ENCODE results near the gene NCOR1.

Gene NCOR1

DNA sequence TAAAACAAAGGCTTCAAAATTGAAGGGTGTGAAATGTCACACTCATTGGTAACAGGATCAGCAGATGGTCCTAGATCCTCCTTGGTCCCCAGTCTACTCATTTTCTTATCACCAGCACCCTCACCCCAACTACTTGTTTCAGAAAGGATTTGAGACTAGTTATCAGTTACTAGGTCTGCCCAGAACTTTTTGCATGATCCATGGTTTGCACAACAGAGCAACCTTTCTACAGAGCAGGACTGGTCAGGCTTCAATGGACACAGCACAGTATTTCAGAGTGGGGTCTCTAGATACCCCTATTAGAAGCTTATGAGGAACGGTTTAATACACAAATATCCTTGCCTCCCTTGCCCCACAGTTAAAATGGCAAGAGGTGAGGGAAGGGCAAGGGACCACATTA lies 190.1 kb downstream of the NCOR1 start:
- no peak for DNase-seq
- H2AFZ ChIP-seq (ENCODE audit: low read length): no peak overlapping the region
- no peak overlapping the region for H3K9ac ChIP-seq (ENCODE audit: low read length)
- H4K20me1 ChIP-seq (ENCODE audit: insufficient read depth, low read length): no peaks in the 10 kb centered on the region
- H3F3A ChIP-seq (ENCODE audit: insufficient read depth, low read length): no peaks in the 10 kb centered on the region
- no peak overlapping the region for H3K4me3 ChIP-seq (ENCODE audit: low read length)
- no peaks in the 10 kb centered on the region for H3K27me3 ChIP-seq (replicated peaks; ENCODE audit: insufficient read depth, low read length)
- no peak overlapping the region for H3K27ac ChIP-seq (ENCODE audit: low read length)
- H3K4me2 ChIP-seq (ENCODE audit: low read depth, low read length): no peak overlapping the region
- no peaks in the 10 kb centered on the region for H3K9me2 ChIP-seq (replicated peaks; ENCODE audit: insufficient read depth, low read length)
- peaks cover 21% of the 10 kb centered on the region; the same call in 1 of the 2 replicates for H3K36me3 ChIP-seq (replicated peaks; ENCODE audit: insufficient read depth, low read length)
- H3K9me3 ChIP-seq (replicated peaks; ENCODE audit: insufficient read depth, low read length): no peaks in the 10 kb centered on the region
- H3K79me2 ChIP-seq (ENCODE audit: low read length): peaks cover 21% of the 10 kb centered on the region
- no peaks in the 10 kb centered on the region for H3K4me1 ChIP-seq (ENCODE audit: low read length)
- TF ChIP-seq, protein P1, sequence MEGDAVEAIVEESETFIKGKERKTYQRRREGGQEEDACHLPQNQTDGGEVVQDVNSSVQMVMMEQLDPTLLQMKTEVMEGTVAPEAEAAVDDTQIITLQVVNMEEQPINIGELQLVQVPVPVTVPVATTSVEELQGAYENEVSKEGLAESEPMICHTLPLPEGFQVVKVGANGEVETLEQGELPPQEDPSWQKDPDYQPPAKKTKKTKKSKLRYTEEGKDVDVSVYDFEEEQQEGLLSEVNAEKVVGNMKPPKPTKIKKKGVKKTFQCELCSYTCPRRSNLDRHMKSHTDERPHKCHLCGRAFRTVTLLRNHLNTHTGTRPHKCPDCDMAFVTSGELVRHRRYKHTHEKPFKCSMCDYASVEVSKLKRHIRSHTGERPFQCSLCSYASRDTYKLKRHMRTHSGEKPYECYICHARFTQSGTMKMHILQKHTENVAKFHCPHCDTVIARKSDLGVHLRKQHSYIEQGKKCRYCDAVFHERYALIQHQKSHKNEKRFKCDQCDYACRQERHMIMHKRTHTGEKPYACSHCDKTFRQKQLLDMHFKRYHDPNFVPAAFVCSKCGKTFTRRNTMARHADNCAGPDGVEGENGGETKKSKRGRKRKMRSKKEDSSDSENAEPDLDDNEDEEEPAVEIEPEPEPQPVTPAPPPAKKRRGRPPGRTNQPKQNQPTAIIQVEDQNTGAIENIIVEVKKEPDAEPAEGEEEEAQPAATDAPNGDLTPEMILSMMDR (IDR thresholded peaks at IDR 0.05; ENCODE audit: low read length): no peak
- TF ChIP-seq EZH2phosphoT487 (IDR thresholded peaks at IDR 0.05; ENCODE audit: low read length) (no peak), EZH2 (optimal IDR thresholded peaks at IDR 0.05; ENCODE audit: low read depth, low read length) (no peak)

DNA sequence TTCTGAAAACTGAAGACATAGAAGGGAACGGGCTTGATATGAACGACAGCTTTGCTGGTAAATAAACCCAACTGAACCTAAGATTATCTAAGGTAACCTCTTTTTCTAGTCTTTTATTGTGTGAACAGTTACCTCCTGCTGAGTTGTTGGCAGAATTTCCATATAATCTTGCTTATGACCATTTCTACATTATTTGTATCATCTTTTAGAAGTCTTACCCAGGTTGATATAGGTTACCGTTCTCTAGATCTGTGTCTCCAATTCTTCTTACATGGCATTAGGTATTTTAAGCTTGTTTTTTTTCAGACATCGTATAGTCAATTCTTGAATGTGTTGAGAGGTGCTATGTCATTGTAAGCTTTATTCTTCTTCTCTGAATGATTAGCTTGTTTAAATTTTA lies 191.5 kb downstream of the NCOR1 start:
- no peaks in the 10 kb centered on the region for H3K9me3 ChIP-seq (replicated peaks; ENCODE audit: insufficient read depth, low read length)
- DNase-seq: no peak
- H3K27me3 ChIP-seq (replicated peaks; ENCODE audit: insufficient read depth, low read length): no peaks in the 10 kb centered on the region
- H3K27ac ChIP-seq (ENCODE audit: low read length): no peak overlapping the region
- no peak overlapping the region for H3K4me3 ChIP-seq (ENCODE audit: low read length)
- peaks cover 18% of the 10 kb centered on the region; the same call in 1 of the 2 replicates for H3K36me3 ChIP-seq (replicated peaks; ENCODE audit: insufficient read depth, low read length)
- no peaks in the 10 kb centered on the region for H3K4me1 ChIP-seq (ENCODE audit: low read length)
- no peaks in the 10 kb centered on the region for H3K9me2 ChIP-seq (replicated peaks; ENCODE audit: insufficient read depth, low read length)
- no peaks in the 10 kb centered on the region for H4K20me1 ChIP-seq (ENCODE audit: insufficient read depth, low read length)
- H2AFZ ChIP-seq (ENCODE audit: low read length): no peak overlapping the region
- no peak overlapping the region for H3K4me2 ChIP-seq (ENCODE audit: low read depth, low read length)
- TF ChIP-seq, protein P1 (IDR thresholded peaks at IDR 0.05; ENCODE audit: low read length): no peak
- TF ChIP-seq EZH2 (optimal IDR thresholded peaks at IDR 0.05; ENCODE audit: low read depth, low read length) (no peak), EZH2phosphoT487 (IDR thresholded peaks at IDR 0.05; ENCODE audit: low read length) (no peak)
- peaks cover 25% of the 10 kb centered on the region for H3K79me2 ChIP-seq (ENCODE audit: low read length)
- no peak overlapping the region for H3K9ac ChIP-seq (ENCODE audit: low read length)
- no peaks in the 10 kb centered on the region for H3F3A ChIP-seq (ENCODE audit: insufficient read depth, low read length)

DNA sequence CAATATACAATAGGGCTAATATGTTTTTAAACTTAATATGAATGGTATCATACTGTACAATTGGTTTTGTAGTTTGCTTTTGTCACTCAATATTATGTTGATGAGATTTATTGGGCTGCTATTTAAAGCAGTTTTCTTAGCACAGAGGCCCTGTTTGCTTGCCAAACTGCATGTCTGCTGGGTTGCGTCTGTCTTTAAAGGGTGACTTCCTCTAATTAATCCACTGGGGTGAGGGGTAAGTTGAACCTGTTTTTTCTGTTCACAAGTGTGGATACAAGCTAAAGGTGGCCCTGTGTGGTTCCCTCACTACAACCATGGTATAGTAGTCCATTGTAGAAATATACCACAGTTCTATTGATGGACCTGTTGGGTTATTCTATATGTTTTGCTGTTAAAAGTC lies 196.0 kb downstream of the NCOR1 start:
- H3K79me2 ChIP-seq (ENCODE audit: low read length): peaks cover 47% of the 10 kb centered on the region
- H3K4me3 ChIP-seq (ENCODE audit: low read length): no peak overlapping the region
- TF ChIP-seq EZH2phosphoT487 (IDR thresholded peaks at IDR 0.05; ENCODE audit: low read length) (no peak), EZH2 (optimal IDR thresholded peaks at IDR 0.05; ENCODE audit: low read depth, low read length) (no peak)
- TF ChIP-seq, protein P1 (IDR thresholded peaks at IDR 0.05; ENCODE audit: low read length): no peak
- no peak overlapping the region for H3K27ac ChIP-seq (ENCODE audit: low read length)
- DNase-seq: no peak
- 0 out of 2 replicates have a peak, but pooled peaks cover 3% of the 10 kb centered on the region for H4K20me1 ChIP-seq (ENCODE audit: insufficient read depth, low read length)
- H3K27me3 ChIP-seq (replicated peaks; ENCODE audit: insufficient read depth, low read length): no peaks in the 10 kb centered on the region
- H3K36me3 ChIP-seq (replicated peaks; ENCODE audit: insufficient read depth, low read length): no peaks in the 10 kb centered on the region; the same call in 1 of the 2 replicates
- H3K9me2 ChIP-seq (replicated peaks; ENCODE audit: insufficient read depth, low read length): no peaks in the 10 kb centered on the region
- H3K4me2 ChIP-seq (ENCODE audit: low read depth, low read length): no peak overlapping the region
- no peak overlapping the region for H2AFZ ChIP-seq (ENCODE audit: low read length)
- no peaks in the 10 kb centered on the region for H3K9me3 ChIP-seq (replicated peaks; ENCODE audit: insufficient read depth, low read length)
- no peaks in the 10 kb centered on the region for H3K4me1 ChIP-seq (ENCODE audit: low read length)
- no peaks in the 10 kb centered on the region for H3F3A ChIP-seq (ENCODE audit: insufficient read depth, low read length)
- H3K9ac ChIP-seq (ENCODE audit: low read length): no peak overlapping the region
